Measurements from ENCODE around the gene TAT. TPM values are rescaled to one million over a fixed set of nuclear protein-coding genes. Genes with fewer than 3 reads are reported as not detected.
A peak's percentile ranks its signal among the peaks of the same experiment; 100 is the strongest.
"Not testable (repeated sequence)": the region's sequence is repeated elsewhere in the genome, so short reads cannot be mapped to it uniquely, and the experiment has no call there.

TAT gene
- polyA plus RNA-seq, 3 donors: not detected

- Mint-ChIP-seq H3K4me3 (no peak overlapping the region), H3K4me1 (peaks cover 31% of the 10 kb centered on the region), H3K27ac (peak overlapping the region in 1 of 7 donors; percentile 75), H3K36me3 (no peaks in the 10 kb centered on the region), H3K9me3 (peaks cover 13 to 34% (median 29%) of the 10 kb centered on the region in 7 donors), H3K27me3 (ENCODE audit: low read depth in 3 of 3) (peaks cover 3 to 15% (median 6%) of the 10 kb centered on the region in 3 donors)
- no peak overlapping the region for H3K4me2 ChIP-seq (replicated peaks; ENCODE audit: extremely low read depth, low read length, poor library complexity, severe bottlenecking)
- H3K79me2 ChIP-seq (ENCODE audit: insufficient read depth, low read length): no peaks in the 10 kb centered on the region
- no peak overlapping the region for H3K27ac ChIP-seq (ENCODE audit: low read depth in 1 of 2, low read length in 2 of 2)
- peaks cover 18 to 26% of the 10 kb centered on the region in 2 donors for H3K9me3 ChIP-seq (replicated peaks in 1 of 2; ENCODE audit: control insufficient read depth in 1 of 2, insufficient read depth in 1 of 2, low read length in 2 of 2)
- intact Hi-C loops (cut with micrococcal nuclease): no loop called here
- H3K27me3 ChIP-seq (ENCODE audit: control insufficient read depth in 2 of 2, insufficient read depth in 2 of 2, low read length in 2 of 2): no peaks in the 10 kb centered on the region
- no peaks in the 10 kb centered on the region for H4K20me1 ChIP-seq (ENCODE audit: insufficient read depth, low read length)
- H2AFZ ChIP-seq (ENCODE audit: insufficient read depth, low read depth, low read length, poor library complexity, severe bottlenecking): no peak overlapping the region
- no peak for TF ChIP-seq CTCF (IDR thresholded peaks at IDR 0.05)
- no peak overlapping the region for H3K4me3 ChIP-seq (replicated peaks in 1 of 3; ENCODE audit: low read depth in 2 of 3, low read length in 3 of 3)
- H3K4me1 ChIP-seq (ENCODE audit: control insufficient read depth in 1 of 2, insufficient read depth in 2 of 2, low read length in 2 of 2): peaks cover 27 to 29% of the 10 kb centered on the region in 2 donors
- H3K9ac ChIP-seq (ENCODE audit: insufficient read depth, low read length, poor library complexity, severe bottlenecking): no peak overlapping the region
- no peak for DNase-seq
- no peaks in the 10 kb centered on the region for H3K36me3 ChIP-seq (replicated peaks in 1 of 2; ENCODE audit: control insufficient read depth in 1 of 2, insufficient read depth in 2 of 2, low read length in 2 of 2)
- no CpG with 5 or more reads among the region's 1 CpG for WGBS (ENCODE audit: insufficient coverage)
Observed at GRCh38 chr16:71562552-71562951, 14.3 kb downstream of the TAT start.

GRCh38 chr16:71561886-71562285 lies 15.0 kb downstream of the TAT start:
- H3K9me3 Mint-ChIP-seq: peaks cover 13 to 34% (median 29%) of the 10 kb centered on the region in 7 donors
- H3K4me2 ChIP-seq (replicated peaks; ENCODE audit: extremely low read depth, low read length, poor library complexity, severe bottlenecking); H3K4me3 Mint-ChIP-seq; H3K79me2 ChIP-seq (ENCODE audit: insufficient read depth, low read length); H3K27me3 ChIP-seq (ENCODE audit: control insufficient read depth in 2 of 2, insufficient read depth in 2 of 2, low read length in 2 of 2); H3K4me3 ChIP-seq (replicated peaks in 1 of 3; ENCODE audit: low read depth in 2 of 3, low read length in 3 of 3); intact Hi-C loops (cut with micrococcal nuclease); H3K36me3 Mint-ChIP-seq; H3K9ac ChIP-seq (ENCODE audit: insufficient read depth, low read length, poor library complexity, severe bottlenecking); H2AFZ ChIP-seq (ENCODE audit: insufficient read depth, low read depth, low read length, poor library complexity, severe bottlenecking); H3K27ac Mint-ChIP-seq; H4K20me1 ChIP-seq (ENCODE audit: insufficient read depth, low read length); H3K27ac ChIP-seq (ENCODE audit: low read depth in 1 of 2, low read length in 2 of 2); DNase-seq; H3K36me3 ChIP-seq (replicated peaks in 1 of 2; ENCODE audit: control insufficient read depth in 1 of 2, insufficient read depth in 2 of 2, low read length in 2 of 2): not testable (repeated sequence)
- H3K4me1 Mint-ChIP-seq: peaks cover 31% of the 10 kb centered on the region
- WGBS (ENCODE audit: insufficient coverage): 100% methylated on average over 7 of the region's 8 CpGs
- H3K27me3 Mint-ChIP-seq (ENCODE audit: low read depth in 3 of 3): peaks cover 2 to 15% (median 3%) of the 10 kb centered on the region in 3 donors
- Histone ChIP-seq H3K9me3 (replicated peaks in 1 of 2; ENCODE audit: control insufficient read depth in 1 of 2, insufficient read depth in 1 of 2, low read length in 2 of 2) (peaks cover 18 to 26% of the 10 kb centered on the region in 2 donors), H3K4me1 (ENCODE audit: control insufficient read depth in 1 of 2, insufficient read depth in 2 of 2, low read length in 2 of 2) (peaks cover 27 to 29% of the 10 kb centered on the region in 2 donors)

Measured in CD14-positive monocyte (primary cell).